RWPE2 (cell line): Measurements from ENCODE around the gene EFHD1.

ENCODE experiments used
- ATAC-seq: fragments of 200-7000 bp; cut with Tn5 transposase; 3 replicates; pipeline ENCODE4 v1.9.1; 2021; ENCODE audit warnings: low read depth
- DNase-seq: peaks from one replicate; pipeline ENCODE4 v3.0.0-alpha.2; 2020; ENCODE audit warnings: low spot score
- H3K27ac ChIP-seq: fragments of 450-650 bp; 2 replicates; pipeline ENCODE4 v1.5.1; 2017; ENCODE audit warnings: mild to moderate bottlenecking; ENCODE audit not compliant: poor library complexity, severe bottlenecking
- H3K27me3 ChIP-seq: fragments of 250-450 bp; sonication (Bioruptor Pico); 2 replicates; pipeline ENCODE4 v1.5.1; 2021; ENCODE audit warnings: mild to moderate bottlenecking, moderate library complexity; ENCODE audit not compliant: insufficient read depth, poor library complexity, severe bottlenecking
- H3K36me3 ChIP-seq: fragments of 250-450 bp; sonication (Bioruptor Pico); 2 replicates; pipeline ENCODE4 v1.5.1; 2020; ENCODE audit warnings: low read depth, mild to moderate bottlenecking, moderate library complexity
- H3K4me1 ChIP-seq: fragments of 250-450 bp; sonication (Bioruptor Pico); 2 replicates; pipeline ENCODE4 v1.5.1; 2021; ENCODE audit warnings: mild to moderate bottlenecking, moderate library complexity; ENCODE audit not compliant: insufficient read depth, poor library complexity, severe bottlenecking
- H3K4me3 ChIP-seq: fragments of 250-450 bp; sonication (Bioruptor Pico); 2 replicates; pipeline ENCODE4 v1.5.1; 2021; ENCODE audit warnings: mild to moderate bottlenecking, moderate library complexity; ENCODE audit not compliant: severe bottlenecking
- H3K9me3 ChIP-seq: fragments of 250-450 bp; sonication (Bioruptor Pico); 2 replicates; pipeline ENCODE4 v1.5.1; 2021; ENCODE audit warnings: mild to moderate bottlenecking, moderate library complexity; ENCODE audit not compliant: severe bottlenecking
- TF ChIP-seq, protein P1 (sequence below): fragments of 450-650 bp; IDR thresholded peaks from one replicate; pipeline ENCODE4 v1.5.1; 2017; ENCODE audit warnings: mild to moderate bottlenecking, moderate library complexity; ENCODE audit not compliant: poor library complexity, severe bottlenecking

The EFHD1 gene

GRCh38 chr2:232628466-232629128 lies 4.8 kb upstream of the EFHD1 start:
- no peak overlapping the region for H3K4me3 ChIP-seq
- H3K27ac ChIP-seq: no peak overlapping the region
- TF ChIP-seq, protein P1, sequence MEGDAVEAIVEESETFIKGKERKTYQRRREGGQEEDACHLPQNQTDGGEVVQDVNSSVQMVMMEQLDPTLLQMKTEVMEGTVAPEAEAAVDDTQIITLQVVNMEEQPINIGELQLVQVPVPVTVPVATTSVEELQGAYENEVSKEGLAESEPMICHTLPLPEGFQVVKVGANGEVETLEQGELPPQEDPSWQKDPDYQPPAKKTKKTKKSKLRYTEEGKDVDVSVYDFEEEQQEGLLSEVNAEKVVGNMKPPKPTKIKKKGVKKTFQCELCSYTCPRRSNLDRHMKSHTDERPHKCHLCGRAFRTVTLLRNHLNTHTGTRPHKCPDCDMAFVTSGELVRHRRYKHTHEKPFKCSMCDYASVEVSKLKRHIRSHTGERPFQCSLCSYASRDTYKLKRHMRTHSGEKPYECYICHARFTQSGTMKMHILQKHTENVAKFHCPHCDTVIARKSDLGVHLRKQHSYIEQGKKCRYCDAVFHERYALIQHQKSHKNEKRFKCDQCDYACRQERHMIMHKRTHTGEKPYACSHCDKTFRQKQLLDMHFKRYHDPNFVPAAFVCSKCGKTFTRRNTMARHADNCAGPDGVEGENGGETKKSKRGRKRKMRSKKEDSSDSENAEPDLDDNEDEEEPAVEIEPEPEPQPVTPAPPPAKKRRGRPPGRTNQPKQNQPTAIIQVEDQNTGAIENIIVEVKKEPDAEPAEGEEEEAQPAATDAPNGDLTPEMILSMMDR: no peak
- DNase-seq (no peak), ATAC-seq (no peak)
- no peaks in the 10 kb centered on the region for H3K9me3 ChIP-seq
- peaks cover 11% of the 10 kb centered on the region for H3K4me1 ChIP-seq
- H3K36me3 ChIP-seq: no peaks in the 10 kb centered on the region
- peaks cover 18% of the 10 kb centered on the region for H3K27me3 ChIP-seq

DNA sequence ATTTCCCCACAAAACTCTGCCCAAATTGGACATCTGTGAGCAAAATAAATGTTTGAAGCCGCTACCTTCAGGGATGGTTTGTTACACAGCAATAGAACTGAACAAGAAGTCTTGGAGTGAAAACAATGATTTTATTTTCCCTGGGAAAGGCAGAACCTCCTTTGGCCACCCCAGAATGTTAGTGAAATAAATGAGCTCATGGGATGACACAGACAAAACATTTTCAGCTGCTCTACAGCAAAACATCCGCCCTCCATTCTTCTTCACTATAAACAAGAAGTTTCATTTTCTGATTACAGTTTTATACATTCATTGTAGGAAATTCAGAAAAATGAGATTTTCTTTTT lies 4.3 kb upstream of the EFHD1 start:
- Histone ChIP-seq H3K4me1 (peaks cover 8% of the 10 kb centered on the region), H3K27ac (no peak overlapping the region), H3K4me3 (no peak overlapping the region), H3K9me3 (no peaks in the 10 kb centered on the region), H3K27me3 (peaks cover 23% of the 10 kb centered on the region), H3K36me3 (no peaks in the 10 kb centered on the region)
- TF ChIP-seq, protein P1: no peak
- DNase-seq (no peak), ATAC-seq (no peak)

- DNase-seq: no peak
- Histone ChIP-seq H3K27me3 (peaks cover 34% of the 10 kb centered on the region), H3K9me3 (no peaks in the 10 kb centered on the region), H3K27ac (no peak overlapping the region), H3K36me3 (no peaks in the 10 kb centered on the region), H3K4me3 (peak overlapping the region; percentile 32), H3K4me1 (no peaks in the 10 kb centered on the region)
- TF ChIP-seq, protein P1: no peak
- ATAC-seq: no peak
Observed at GRCh38 chr2:232632229-232632903, 1.0 kb upstream of the EFHD1 start.

DNA sequence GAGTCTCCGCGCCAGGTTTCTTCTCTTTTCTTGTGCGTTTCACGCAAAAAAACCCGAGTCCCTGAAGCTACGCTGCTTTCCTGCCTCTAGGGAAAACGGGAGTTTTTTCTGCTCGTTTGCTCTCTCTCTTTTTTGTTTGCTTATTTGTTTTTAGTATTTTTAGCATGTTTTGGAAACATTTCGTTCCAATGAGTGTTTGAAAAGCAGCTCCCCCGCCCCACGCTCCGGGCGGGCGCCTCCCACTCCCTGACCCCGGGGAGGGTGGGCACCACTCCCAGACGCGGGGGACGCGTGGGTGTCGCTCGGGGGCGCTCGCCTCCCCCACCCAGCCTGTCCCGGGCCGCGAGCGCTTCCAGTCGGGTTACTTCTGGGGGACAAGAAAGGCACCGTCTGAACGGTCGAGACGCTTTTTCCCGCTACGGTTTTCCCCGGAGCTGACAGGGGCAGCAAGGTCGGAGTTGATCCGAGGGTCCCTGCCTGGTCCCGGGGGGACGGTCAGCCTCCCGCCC lies 446 bp upstream of the EFHD1 start:
- ATAC-seq (peak; percentile 28), DNase-seq (no peak)
- Histone ChIP-seq H3K36me3 (no peaks in the 10 kb centered on the region), H3K27ac (no peak overlapping the region), H3K4me3 (peak overlapping the region; percentile 32), H3K4me1 (no peaks in the 10 kb centered on the region), H3K9me3 (no peaks in the 10 kb centered on the region), H3K27me3 (peaks cover 34% of the 10 kb centered on the region)
- TF ChIP-seq, protein P1: peak; percentile 16
